Anterior cingulate cortex (tissue), 58 donors: ENCODE results near the gene WIZ.

Source experiments
- DNase-seq, 58 donors: peaks; one replicate each; lab custom pipeline; 2025; lab: John Stamatoyannopoulos, UW

WIZ gene

GRCh38 chr19:15432629-15433518, 16.9 kb downstream of the WIZ start:
- peak in 57 of 58 donors; percentile 17 to 93 (median 81) for DNase-seq

GRCh38 chr19:15432018-15432494, 17.7 kb downstream of the WIZ start:
- DNase-seq = no peak

GRCh38 chr19:15431396-15432017, 18.2 kb downstream of the WIZ start:
- no peak for DNase-seq

- DNase-seq = no peak
These were observed 19.1 kb downstream of the WIZ start for GRCh38 chr19:15430526-15431120.

GRCh38 chr19:15429825-15430467, 19.8 kb downstream of the WIZ start:
- no peak for DNase-seq

- no peak for DNase-seq
These were observed 20.6 kb downstream of the WIZ start for GRCh38 chr19:15428956-15429824.

- no peak for DNase-seq
These were observed 21.7 kb downstream of the WIZ start for GRCh38 chr19:15427991-15428471.

GRCh38 chr19:15427350-15427700, 22.4 kb downstream of the WIZ start:
- DNase-seq = no peak

- DNase-seq = no peak
These were observed 23.0 kb downstream of the WIZ start for GRCh38 chr19:15426485-15427349.

GRCh38 chr19:15425321-15425950, 24.3 kb downstream of the WIZ start:
- no peak for DNase-seq

- DNase-seq = no peak
These were observed 25.0 kb downstream of the WIZ start for GRCh38 chr19:15424692-15425272.

GRCh38 chr19:15424121-15424520, 25.6 kb downstream of the WIZ start:
- no peak for DNase-seq

GRCh38 chr19:15423130-15423529, 26.6 kb downstream of the WIZ start:
- DNase-seq = no peak

- no peak for DNase-seq
These were observed 27.3 kb downstream of the WIZ start for GRCh38 chr19:15422296-15423075.

- DNase-seq = peak in 55 of 58 donors; percentile 5 to 89 (median 74)
These were observed 28.0 kb downstream of the WIZ start for GRCh38 chr19:15421721-15422260.

- DNase-seq = no peak
These were observed 28.5 kb downstream of the WIZ start for GRCh38 chr19:15421136-15421695.
